Cardiac muscle cell (in vitro differentiated cells and primary cell): Measurements from ENCODE around the gene ZMIZ2. TPM values are rescaled to one million over a fixed set of nuclear protein-coding genes. Genes with fewer than 3 reads are reported as not detected.

ENCODE experiments used
- DNase-seq, 2 donors: peaks; one replicate each; pipeline versions ENCODE4 v3.0.0 to v3.0.0-alpha.2; 2010 to 2017; ENCODE audit warnings: low read depth in 1 of 2, low spot score in 1 of 2
- H3K27ac ChIP-seq: fragments of 200-600 bp; sonication (generic); 2 replicates; pipeline ENCODE4 v1.5.1; 2016
- H3K27me3 ChIP-seq: fragments of 200-600 bp; sonication (generic); 2 replicates; pipeline ENCODE4 v1.6.0; 2016; ENCODE audit warnings: control low read depth
- H3K36me3 ChIP-seq: fragments of 200-600 bp; sonication (generic); 2 replicates; pipeline ENCODE4 v1.5.1; 2016; ENCODE audit warnings: control low read depth
- H3K4me1 ChIP-seq: fragments of 200-600 bp; sonication (generic); 2 replicates; pipeline ENCODE4 v1.8.1; 2017; ENCODE audit warnings: low read depth, mild to moderate bottlenecking, mixed run types
- H3K4me3 ChIP-seq: fragments of 200-600 bp; sonication (generic); 2 replicates; pipeline ENCODE4 v1.5.1; 2016; ENCODE audit warnings: mild to moderate bottlenecking
- H3K9me3 ChIP-seq: fragments of 200-600 bp; sonication (generic); 2 replicates; pipeline ENCODE4 v1.5.1; 2017; ENCODE audit warnings: low read depth, mild to moderate bottlenecking, control low read depth
- CTCF ChIP-seq: IDR thresholded peaks from 2 replicates; pipeline ENCODE4 v1.5.1; 2012; ENCODE audit warnings: low read depth, mild to moderate bottlenecking, low read length
- polyA plus RNA-seq: library from polyadenylated mRNA; unstranded; fragments of >200 nt; fragmentation: Nextera tagmentation; extraction: Ambion mirVana; gene quantifications from 2 replicates; pipeline ENCODE4 v1.2.1, GENCODE V29; 2016
- total RNA-seq: library from RNA; depleted of rRNA; stranded (reverse); fragments of >200 nt; gene quantifications from 2 replicates; pipeline ENCODE4 v1.2.3, GENCODE V29; 2016

The ZMIZ2 gene
- total and polyA plus RNA-seq, 2 experiments from 2014 or later, result 47.7 to 58.9 TPM

GRCh38 chr7:44743750-44744149 lies 4.9 kb upstream of the ZMIZ2 start:
- Histone ChIP-seq H3K27ac (no peak overlapping the region), H3K4me1 (peaks cover 3% of the 10 kb centered on the region), H3K36me3 (no peaks in the 10 kb centered on the region), H3K4me3 (no peak overlapping the region), H3K27me3 (no peaks in the 10 kb centered on the region), H3K9me3 (no peaks in the 10 kb centered on the region)
- TF ChIP-seq CTCF, result no peak
- DNase-seq, result no peak

- Histone ChIP-seq H3K9me3 (no peaks in the 10 kb centered on the region), H3K27ac (no peak overlapping the region), H3K27me3 (no peaks in the 10 kb centered on the region), H3K4me3 (peak overlapping the region; percentile 97), H3K36me3 (no peaks in the 10 kb centered on the region), H3K4me1 (peaks cover 13% of the 10 kb centered on the region)
- no peak for TF ChIP-seq CTCF
- peak in 1 of 2 donors; percentile 25 for DNase-seq
Observed at GRCh38 chr7:44748948-44749731, 493 bp downstream of the ZMIZ2 start.

- H3K9me3 ChIP-seq, result no peaks in the 10 kb centered on the region
- TF ChIP-seq CTCF, result no peak
- H3K4me3 ChIP-seq, result no peak overlapping the region
- DNase-seq, result no peak
- H3K36me3 ChIP-seq, result no peaks in the 10 kb centered on the region
- H3K27me3 ChIP-seq, result no peaks in the 10 kb centered on the region
- H3K27ac ChIP-seq, result no peak overlapping the region
- H3K4me1 ChIP-seq, result peaks cover 13% of the 10 kb centered on the region
Observed at GRCh38 chr7:44749992-44750391, 1.3 kb downstream of the ZMIZ2 start.

GRCh38 chr7:44750424-44750823 lies 1.8 kb downstream of the ZMIZ2 start:
- Histone ChIP-seq H3K4me3 (no peak overlapping the region), H3K27me3 (no peaks in the 10 kb centered on the region), H3K9me3 (no peaks in the 10 kb centered on the region), H3K27ac (peak overlapping the region; percentile 16), H3K36me3 (no peaks in the 10 kb centered on the region), H3K4me1 (peaks cover 13% of the 10 kb centered on the region)
- DNase-seq, result no peak
- TF ChIP-seq CTCF, result no peak

- Histone ChIP-seq H3K4me1 (peaks cover 13% of the 10 kb centered on the region), H3K27ac (peak overlapping the region; percentile 16), H3K36me3 (no peaks in the 10 kb centered on the region), H3K4me3 (no peak overlapping the region), H3K27me3 (no peaks in the 10 kb centered on the region), H3K9me3 (no peaks in the 10 kb centered on the region)
- no peak for TF ChIP-seq CTCF
- DNase-seq, result peak in 1 of 2 donors; percentile 34
Observed at GRCh38 chr7:44750921-44751571, 2.4 kb downstream of the ZMIZ2 start.
